Prostate gland (tissue), 2 donors: ENCODE data around the gene TEX22. TPM values are rescaled to one million over a fixed set of nuclear protein-coding genes. Genes with fewer than 3 reads are reported as not detected.

Source experiments
- DNase-seq: peaks from one replicate; pipeline ENCODE4 v3.0.0-alpha.2; 2019; ENCODE audit warnings: low spot score
- H3K27ac ChIP-seq, 2 donors: fragments of 200-600 bp; sonication (generic); 2 replicates each; pipeline ENCODE4 v1.5.1; 2017 to 2019
- H3K27me3 ChIP-seq: fragments of 200-600 bp; sonication (generic); replicated peaks from 2 replicates; pipeline ENCODE4 v1.5.1; 2019; ENCODE audit not compliant: insufficient read depth
- H3K36me3 ChIP-seq, 2 donors: fragments of 200-600 bp; sonication (generic); 1 replicate in 1 of 2; 2 replicates in 1 of 2; pipeline versions ENCODE4 v1.5.1 to v1.8.1; 2017 to 2019
- H3K4me1 ChIP-seq: fragments of 200-600 bp; sonication (generic); replicated peaks from 2 replicates; pipeline ENCODE4 v1.5.1; 2019
- H3K4me3 ChIP-seq, 2 donors: fragments of 200-600 bp; sonication (generic); 2 replicates each; pipeline ENCODE4 v1.5.1; 2017 to 2019
- H3K9me3 ChIP-seq: fragments of 200-600 bp; sonication (generic); 2 replicates; pipeline ENCODE4 v1.5.1; 2017
- POLR2A ChIP-seq: fragments of 450-650 bp; IDR thresholded peaks from one replicate; pipeline ENCODE4 v1.6.1; 2016; ENCODE audit warnings: antibody characterized with exemption, mild to moderate bottlenecking
- POLR2AphosphoS5 ChIP-seq: sonication (generic); formaldehyde crosslinking; IDR thresholded peaks from one replicate; pipeline ENCODE4 v1.6.1; 2017; ENCODE audit warnings: antibody characterized with exemption
- WGBS: methylation state at CpG from one replicate; pipeline ENCODE4 v1.1.5; 2018; 5-methylcytosine and 5-hydroxymethylcytosine counted together
- intact Hi-C: fragments of 100-400 bp; cut with DNase I; formaldehyde crosslinking; loops from one replicate; pipeline ENCODE4 v1.14.2; 2022
- total RNA-seq, 2 donors: library from RNA; depleted of rRNA; stranded (reverse); fragments of >200 nt; gene quantifications; one replicate each; pipeline ENCODE4 v1.1.0, GENCODE V29; 2016
- TF ChIP-seq, protein P1 (sequence below), 4 experiments: fragments of 200-600 bp in 2 of 4; fragments of 450-650 bp in 2 of 4; sonication (generic) in 2 of 4; IDR thresholded peaks; 1 replicate in 3 of 4; 2 replicates in 1 of 4; pipeline ENCODE4 v1.5.1; 2016 to 2019; ENCODE audit warnings: antibody characterized with exemption in 4 of 4, mild to moderate bottlenecking in 2 of 4, moderate library complexity in 2 of 4

The TEX22 gene
- total RNA-seq, 2 donors from 2014 or later, result 0.57 to 0.73 TPM

DNA sequence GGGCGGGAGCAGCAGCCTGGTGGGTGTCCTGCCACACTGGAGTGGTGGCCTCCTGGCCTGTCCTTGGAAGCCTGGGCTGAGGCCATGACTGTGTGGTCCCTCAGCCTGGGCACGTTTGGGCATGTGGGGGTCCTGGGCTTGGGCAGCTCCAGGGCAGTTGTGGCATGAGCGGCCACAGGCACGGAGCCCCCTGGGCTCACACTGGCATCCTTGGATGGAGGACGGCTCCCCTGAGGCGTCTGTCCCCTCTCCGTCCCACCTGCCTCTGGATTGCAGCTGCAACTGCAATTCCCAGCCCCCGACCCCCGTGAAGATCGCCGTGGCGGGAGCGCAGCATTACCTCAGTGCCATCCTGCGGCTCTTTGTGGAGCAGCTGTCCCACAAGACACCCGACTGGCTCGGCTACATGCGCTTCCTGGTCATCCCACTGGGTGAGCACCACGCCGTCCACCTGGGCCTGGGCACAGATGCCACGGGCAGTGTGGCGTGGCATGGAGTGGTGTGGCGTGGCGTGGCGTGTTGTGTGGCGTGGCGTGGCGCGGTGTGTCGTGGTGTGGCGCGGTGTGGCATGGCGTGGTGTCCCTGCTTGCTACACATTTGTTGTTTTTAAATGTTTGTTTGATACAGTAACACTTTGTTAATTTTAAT is 15.1 kb upstream of the TEX22 start:
- Histone ChIP-seq H3K27ac (no peak overlapping the region), H3K36me3 (no peaks in the 10 kb centered on the region), H3K27me3 (no peaks in the 10 kb centered on the region), H3K4me3 (no peak overlapping the region), H3K9me3 (no peaks in the 10 kb centered on the region), H3K4me1 (no peaks in the 10 kb centered on the region)
- intact Hi-C loops, result no loop called here
- no peak for TF ChIP-seq POLR2A
- TF ChIP-seq, protein P1, sequence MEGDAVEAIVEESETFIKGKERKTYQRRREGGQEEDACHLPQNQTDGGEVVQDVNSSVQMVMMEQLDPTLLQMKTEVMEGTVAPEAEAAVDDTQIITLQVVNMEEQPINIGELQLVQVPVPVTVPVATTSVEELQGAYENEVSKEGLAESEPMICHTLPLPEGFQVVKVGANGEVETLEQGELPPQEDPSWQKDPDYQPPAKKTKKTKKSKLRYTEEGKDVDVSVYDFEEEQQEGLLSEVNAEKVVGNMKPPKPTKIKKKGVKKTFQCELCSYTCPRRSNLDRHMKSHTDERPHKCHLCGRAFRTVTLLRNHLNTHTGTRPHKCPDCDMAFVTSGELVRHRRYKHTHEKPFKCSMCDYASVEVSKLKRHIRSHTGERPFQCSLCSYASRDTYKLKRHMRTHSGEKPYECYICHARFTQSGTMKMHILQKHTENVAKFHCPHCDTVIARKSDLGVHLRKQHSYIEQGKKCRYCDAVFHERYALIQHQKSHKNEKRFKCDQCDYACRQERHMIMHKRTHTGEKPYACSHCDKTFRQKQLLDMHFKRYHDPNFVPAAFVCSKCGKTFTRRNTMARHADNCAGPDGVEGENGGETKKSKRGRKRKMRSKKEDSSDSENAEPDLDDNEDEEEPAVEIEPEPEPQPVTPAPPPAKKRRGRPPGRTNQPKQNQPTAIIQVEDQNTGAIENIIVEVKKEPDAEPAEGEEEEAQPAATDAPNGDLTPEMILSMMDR (IDR thresholded peaks at IDR 0.05), result no peak
- no peak for TF ChIP-seq POLR2AphosphoS5
- no peak for DNase-seq
- WGBS, result 98% methylated on average over 23 of the region's 32 CpGs

DNA sequence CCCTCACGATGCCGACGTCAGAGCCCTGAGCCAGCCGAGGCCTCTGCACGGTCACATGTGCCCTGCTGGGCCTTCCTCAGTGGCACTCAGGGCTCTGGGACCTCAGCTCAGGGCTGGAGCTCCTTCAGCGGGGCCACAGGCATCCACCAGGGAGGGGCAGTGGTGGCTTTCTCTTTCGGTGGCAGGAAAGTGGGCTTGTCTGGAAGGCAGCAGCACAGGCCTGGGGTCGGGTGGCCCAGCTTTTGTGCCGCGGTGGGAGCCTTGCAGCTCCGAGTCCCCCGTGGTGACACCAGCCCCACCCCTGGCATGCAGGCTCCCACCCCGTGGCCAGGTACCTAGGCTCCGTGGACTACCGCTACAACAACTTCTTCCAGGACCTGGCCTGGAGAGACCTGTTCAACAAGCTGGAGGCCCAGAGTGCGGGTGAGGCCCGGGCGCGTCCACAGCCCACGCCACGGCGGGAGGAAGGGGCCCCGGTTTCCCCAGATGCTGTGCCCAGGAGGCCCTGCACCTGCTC is 14.2 kb upstream of the TEX22 start:
- H3K27ac ChIP-seq, result no peak overlapping the region
- TF ChIP-seq POLR2A, result no peak
- TF ChIP-seq POLR2AphosphoS5, result no peak
- TF ChIP-seq, protein P1 (IDR thresholded peaks at IDR 0.05), result no peak
- no peak overlapping the region for H3K4me3 ChIP-seq
- H3K9me3 ChIP-seq, result no peaks in the 10 kb centered on the region
- H3K4me1 ChIP-seq, result no peaks in the 10 kb centered on the region
- 84% methylated on average over 23 of the region's 23 CpGs for WGBS
- DNase-seq, result no peak
- H3K27me3 ChIP-seq, result no peaks in the 10 kb centered on the region
- H3K36me3 ChIP-seq, result no peaks in the 10 kb centered on the region
- intact Hi-C loops, result no loop called here

DNA sequence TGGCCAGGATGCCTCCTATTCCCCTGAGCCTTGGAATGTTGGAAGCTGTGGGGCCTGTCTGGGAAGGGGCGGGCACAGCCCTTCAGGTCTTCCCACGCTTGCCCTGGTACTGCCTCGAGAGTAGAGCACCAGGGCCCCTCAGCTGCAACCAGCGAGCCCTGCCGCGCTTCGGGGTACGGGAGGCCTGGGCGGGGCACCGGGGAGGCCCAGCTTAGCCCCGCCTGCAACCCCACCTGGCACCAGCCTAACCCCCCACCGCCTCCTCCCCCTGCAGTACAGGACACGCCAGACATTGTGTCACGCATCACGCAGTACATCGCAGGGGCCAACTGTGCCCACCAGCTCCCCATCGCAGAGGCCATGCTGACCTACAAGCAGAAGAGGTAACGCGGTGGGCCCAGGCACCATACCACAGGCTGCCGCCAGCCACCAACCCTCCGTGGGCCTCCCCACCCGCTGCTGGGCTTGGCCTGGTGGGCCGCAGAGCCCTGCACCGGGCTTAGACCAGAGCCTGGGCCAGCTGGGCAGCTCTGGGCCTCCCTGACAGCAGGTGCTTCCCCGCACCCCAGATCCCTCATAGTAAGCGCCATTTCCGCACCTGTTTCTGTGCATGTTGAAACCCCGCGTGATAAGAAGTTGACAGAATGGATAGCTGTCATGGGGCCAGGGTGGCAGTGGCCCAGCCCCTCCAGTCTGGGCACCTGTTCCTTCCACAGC is 13.6 kb upstream of the TEX22 start:
- TF ChIP-seq, protein P1 (IDR thresholded peaks at IDR 0.05), result no peak
- TF ChIP-seq POLR2A, result no peak
- TF ChIP-seq POLR2AphosphoS5, result no peak
- H3K4me1 ChIP-seq, result no peaks in the 10 kb centered on the region
- no peaks in the 10 kb centered on the region for H3K36me3 ChIP-seq
- no peak overlapping the region for H3K27ac ChIP-seq
- WGBS, result 94% methylated on average over 24 of the region's 29 CpGs
- intact Hi-C loops, result no loop called here
- H3K27me3 ChIP-seq, result no peaks in the 10 kb centered on the region
- no peak for DNase-seq
- H3K4me3 ChIP-seq, result no peak overlapping the region
- no peaks in the 10 kb centered on the region for H3K9me3 ChIP-seq

DNA sequence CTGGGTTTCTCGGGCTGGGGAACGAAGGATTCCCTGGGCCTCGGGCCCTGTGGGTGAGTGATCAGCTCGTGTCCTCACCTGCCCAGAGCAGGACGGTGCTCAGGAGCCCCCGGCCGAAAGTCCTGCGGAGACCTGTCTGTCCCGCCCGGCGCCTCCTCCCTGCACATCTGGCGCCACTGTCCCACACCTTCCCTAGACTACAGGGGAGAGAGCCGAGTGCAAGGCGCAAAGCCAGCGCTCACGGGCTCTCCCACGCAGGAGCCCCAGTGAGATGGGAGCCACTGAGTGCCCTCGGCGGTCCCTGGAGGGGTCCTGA is 13.1 kb upstream of the TEX22 start:
- no peak for TF ChIP-seq POLR2A
- no peak for TF ChIP-seq POLR2AphosphoS5
- TF ChIP-seq, protein P1 (IDR thresholded peaks at IDR 0.05), result no peak
- intact Hi-C loops, result no loop called here
- DNase-seq, result no peak
- Histone ChIP-seq H3K9me3 (no peaks in the 10 kb centered on the region), H3K4me1 (no peaks in the 10 kb centered on the region), H3K4me3 (no peak overlapping the region), H3K27ac (no peak overlapping the region), H3K27me3 (no peaks in the 10 kb centered on the region), H3K36me3 (no peaks in the 10 kb centered on the region)
- WGBS, result 84% methylated on average over 19 of the region's 19 CpGs
